ENCODE results near the gene TRO. TPM values are rescaled to one million over a fixed set of nuclear protein-coding genes. Genes with fewer than 3 reads are reported as not detected.

TRO gene
- total RNA-seq, 1 experiment from 2014 or later: 51.0 TPM

- Mint-ChIP-seq H3K27ac (no peak overlapping the region), H3K36me3 (no peaks in the 10 kb centered on the region), H3K4me3 (no peak overlapping the region), H3K9me3 (no peaks in the 10 kb centered on the region), H3K27me3 (ENCODE audit: low read depth) (no peaks in the 10 kb centered on the region; the same call in none of the 2 replicates), H3K4me1 (no peaks in the 10 kb centered on the region)
- ChIA-PET CTCF (no interaction called here), POLR2A (no interaction called here)
- DNase-seq (ENCODE audit: low spot score) (no peak), ATAC-seq (no peak)
- no peak for TF ChIP-seq ATF2 (CRISPR knock-in tag; IDR thresholded peaks at IDR 0.05; ENCODE audit: borderline replicate concordance, low read depth)
- TF ChIP-seq ZNF219 (CRISPR knock-in tag; IDR thresholded peaks at IDR 0.05; ENCODE audit: borderline replicate concordance): no peak
- TF ChIP-seq ZNF423 (CRISPR knock-in tag; IDR thresholded peaks at IDR 0.05): no peak
- no peak for TF ChIP-seq NR2C2 (CRISPR knock-in tag; IDR thresholded peaks at IDR 0.05)
- TF ChIP-seq PREB (CRISPR knock-in tag; IDR thresholded peaks at IDR 0.05; ENCODE audit: borderline replicate concordance): no peak
- no peak for TF ChIP-seq ZNF281 (CRISPR knock-in tag; IDR thresholded peaks at IDR 0.05)
- no peak for TF ChIP-seq OVOL2 (CRISPR knock-in tag; IDR thresholded peaks at IDR 0.05; ENCODE audit: borderline replicate concordance)
- TF ChIP-seq ATF6 (CRISPR knock-in tag; IDR thresholded peaks at IDR 0.05): no peak
Observed at GRCh38 chrX:54950730-54951375, 30.2 kb downstream of the TRO start.

- H3K36me3 Mint-ChIP-seq: no peaks in the 10 kb centered on the region
- peaks cover 11% of the 10 kb centered on the region for H3K27me3 Mint-ChIP-seq (ENCODE audit: low read depth)
- H3K9me3 Mint-ChIP-seq: peaks cover 1% of the 10 kb centered on the region; the same call in 1 of the 2 replicates
- CTCF ChIA-PET: no interaction called here
- ATAC-seq: no peak
- no peak overlapping the region for H3K4me3 Mint-ChIP-seq
- H3K4me1 Mint-ChIP-seq: no peaks in the 10 kb centered on the region
- no peak for DNase-seq (ENCODE audit: low spot score)
- POLR2A ChIA-PET: no interaction called here
- H3K27ac Mint-ChIP-seq: no peak overlapping the region
- TF ChIP-seq ZMAT4 (CRISPR knock-in tag; IDR thresholded peaks at IDR 0.05) (no peak), OVOL2 (CRISPR knock-in tag; IDR thresholded peaks at IDR 0.05; ENCODE audit: borderline replicate concordance) (no peak), IRF2 (CRISPR knock-in tag; IDR thresholded peaks at IDR 0.05; ENCODE audit: borderline replicate concordance, low read depth) (no peak), NFATC4 (CRISPR knock-in tag; IDR thresholded peaks at IDR 0.05) (no peak), USF1 (CRISPR knock-in tag; IDR thresholded peaks at IDR 0.05) (no peak), ZBTB43 (CRISPR knock-in tag; IDR thresholded peaks at IDR 0.05) (no peak), USF2 (CRISPR knock-in tag; IDR thresholded peaks at IDR 0.05) (no peak), TCF7 (CRISPR knock-in tag; IDR thresholded peaks at IDR 0.05; ENCODE audit: low read depth) (no peak), E2F4 (CRISPR knock-in tag; IDR thresholded peaks at IDR 0.05; ENCODE audit: borderline replicate concordance, low read depth) (no peak), FOXK1 (CRISPR knock-in tag; IDR thresholded peaks at IDR 0.05) (no peak), TEAD4 (CRISPR knock-in tag; IDR thresholded peaks at IDR 0.05) (no peak), CBFB (CRISPR knock-in tag; IDR thresholded peaks at IDR 0.05; ENCODE audit: low read depth) (no peak)
Observed at GRCh38 chrX:54961750-54962149, 41.1 kb downstream of the TRO start.

Measured in WTC11 (cell line).